PC-3 (cell line): ENCODE measurements around the gene FILIP1L.

Experiments used
- CTCF ChIP-seq: fragments of 300-600 bp; sonication (generic); conservative IDR thresholded peaks from 2 replicates; pipeline ENCODE4 v1.5.1; 2017; ENCODE audit warnings: antibody characterized with exemption, low read depth, mild to moderate bottlenecking, low read length
- EZH2 ChIP-seq: fragments of 300-600 bp; sonication (generic); IDR thresholded peaks from one replicate; pipeline ENCODE4 v1.6.1; 2017; ENCODE audit warnings: antibody characterized with exemption, mild to moderate bottlenecking, low read length; ENCODE audit not compliant: unreplicated experiment
- EZH2phosphoT487 ChIP-seq: fragments of 300-600 bp; sonication (generic); IDR thresholded peaks from 2 replicates; pipeline ENCODE4 v1.6.1; 2018; ENCODE audit warnings: mild to moderate bottlenecking, antibody characterized with exemption, low read length, borderline replicate concordance

DNA sequence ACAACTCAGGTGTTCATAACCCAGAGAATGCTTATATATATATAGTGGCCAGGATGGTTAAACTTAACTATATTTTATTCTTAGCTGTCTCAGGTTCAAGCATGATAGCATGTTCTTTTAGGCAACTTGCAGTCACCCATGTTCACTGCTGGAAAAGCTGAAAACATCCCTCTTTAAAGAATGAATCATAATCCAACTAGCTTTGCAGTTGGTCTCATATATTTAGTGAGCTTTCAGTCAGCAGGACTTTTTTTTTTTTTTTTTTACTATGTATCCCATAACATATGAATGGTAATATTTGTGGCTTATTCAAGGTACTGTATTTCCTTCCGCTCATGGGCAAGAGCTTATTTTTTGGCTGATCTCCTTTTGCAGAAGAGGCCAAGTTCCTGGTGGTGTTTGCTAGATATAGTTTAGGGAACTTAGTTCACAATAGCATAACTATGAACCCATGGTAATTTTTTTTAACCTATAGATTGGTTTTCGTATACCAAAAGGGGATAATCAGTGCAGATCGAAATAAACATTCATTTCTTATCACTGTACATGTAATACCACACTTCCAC, 219.1 kb downstream of the FILIP1L start:
- TF ChIP-seq EZH2 (no peak), CTCF (no peak), EZH2phosphoT487 (no peak)
